ENCODE data around the gene SPATA20. TPM values are rescaled to one million over a fixed set of nuclear protein-coding genes. Genes with fewer than 3 reads are reported as not detected.

Gene SPATA20
- total and polyA plus RNA-seq, 2 of the 8 experiments (the other 6 are each of a cell fraction or from before 2014, with no cell fraction given), result 16.2 to 17.5 TPM

DNA sequence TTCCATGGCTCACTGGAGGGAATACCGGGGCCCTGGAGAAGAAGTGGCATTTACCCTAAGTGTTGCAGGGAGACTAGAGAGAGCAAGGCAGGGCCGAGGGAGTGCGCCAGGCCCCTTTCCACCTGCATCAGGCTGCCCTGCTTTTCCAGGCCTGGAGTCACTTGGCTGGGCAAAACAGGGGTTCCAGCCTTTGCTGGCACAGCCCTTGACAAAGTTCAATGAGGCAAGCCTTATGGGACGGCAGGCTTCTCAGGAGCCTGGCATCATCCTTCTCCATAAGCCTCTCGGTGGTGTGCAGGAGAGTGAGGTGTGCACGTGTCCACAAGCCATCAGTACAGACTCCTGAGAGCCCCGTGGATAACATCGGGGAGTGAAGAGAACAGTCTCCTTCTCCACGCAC, 40.6 kb downstream of the SPATA20 start:
- TF ChIP-seq TAF7 (optimal IDR thresholded peaks at IDR 0.05; ENCODE audit: borderline replicate concordance, low read depth, low read length), result no peak
- TF ChIP-seq ASH2L (IDR thresholded peaks at IDR 0.05; ENCODE audit: low read length), result no peak
- TF ChIP-seq TCF12 (IDR thresholded peaks at IDR 0.05; ENCODE audit: low read depth, low read length), result no peak
- no peak for TF ChIP-seq JUND (IDR thresholded peaks at IDR 0.05; ENCODE audit: low read length)
- TF ChIP-seq TEAD4 (IDR thresholded peaks at IDR 0.05; ENCODE audit: low read depth, low read length), result no peak
- no peak for TF ChIP-seq RXRA (IDR thresholded peaks at IDR 0.05; ENCODE audit: insufficient read depth, low read depth, low read length)
- no peak for TF ChIP-seq FOSL1 (IDR thresholded peaks at IDR 0.05; ENCODE audit: insufficient read depth, low read depth, low read length)
- TF ChIP-seq NRF1 (IDR thresholded peaks at IDR 0.05; ENCODE audit: low read depth, low read length), result no peak
- TF ChIP-seq POLR2AphosphoS5 (IDR thresholded peaks at IDR 0.05; ENCODE audit: low read depth, low read length), result no peak
- TF ChIP-seq, protein P1, sequence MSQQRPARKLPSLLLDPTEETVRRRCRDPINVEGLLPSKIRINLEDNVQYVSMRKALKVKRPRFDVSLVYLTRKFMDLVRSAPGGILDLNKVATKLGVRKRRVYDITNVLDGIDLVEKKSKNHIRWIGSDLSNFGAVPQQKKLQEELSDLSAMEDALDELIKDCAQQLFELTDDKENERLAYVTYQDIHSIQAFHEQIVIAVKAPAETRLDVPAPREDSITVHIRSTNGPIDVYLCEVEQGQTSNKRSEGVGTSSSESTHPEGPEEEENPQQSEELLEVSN (IDR thresholded peaks at IDR 0.05), result no peak
- Histone ChIP-seq H3K14ac (ENCODE audit: insufficient read length) (no peak overlapping the region), H3K9me3 (ENCODE audit: insufficient read depth in 2 of 2, low read depth in 1 of 2, low read length in 1 of 2) (no peaks in the 10 kb centered on the region), H2BK20ac (ENCODE audit: low read length) (no peak overlapping the region), H3K4me1 (replicated peaks in 1 of 4; ENCODE audit: control insufficient read depth in 3 of 4, insufficient read depth in 4 of 4, low read length in 3 of 4) (peaks cover 0 to 13% (median 5%) of the 10 kb centered on the region in 4 experiments; a peak in 6 of 7 replicates), H3K56ac (replicated peaks; ENCODE audit: insufficient read length, low read depth, low read length) (no peak overlapping the region), H3K4me3 (ENCODE audit: extremely low read depth in 1 of 4, insufficient read depth in 2 of 4, low read depth in 3 of 4, low read length in 4 of 4) (no peak overlapping the region), H3K79me1 (ENCODE audit: low read depth, low read length) (no peaks in the 10 kb centered on the region), H3K27me3 (replicated peaks in 1 of 4; ENCODE audit: control insufficient read depth in 3 of 4, extremely low read depth in 1 of 4, insufficient read depth in 3 of 4, low read length in 3 of 4) (no peaks in the 10 kb centered on the region; a peak in 1 of 7 replicates), H4K8ac (ENCODE audit: extremely low read depth, insufficient read depth, low read length) (no peak overlapping the region), H3K23ac (ENCODE audit: insufficient read length) (no peak overlapping the region), H3K23me2 (ENCODE audit: low read depth, low read length) (no peaks in the 10 kb centered on the region), H2BK5ac (ENCODE audit: low read depth, low read length) (no peak overlapping the region), H4K20me1 (replicated peaks in 1 of 2; ENCODE audit: control insufficient read depth in 1 of 2, insufficient read depth in 2 of 2, low read length in 2 of 2) (no peaks in the 10 kb centered on the region), H2AK5ac (ENCODE audit: low read depth, low read length) (no peak overlapping the region), H3K27ac (ENCODE audit: low read depth, low read length) (no peak overlapping the region), H2AFZ (ENCODE audit: low read length) (no peak overlapping the region), H4K5ac (ENCODE audit: insufficient read length, low read depth, low read length) (no peak overlapping the region), H3K4ac (replicated peaks; ENCODE audit: insufficient read length, low read depth, low read length) (no peak overlapping the region), H3K36me3 (ENCODE audit: control insufficient read depth in 2 of 4, insufficient read depth in 4 of 4, low read length in 3 of 4) (no peaks in the 10 kb centered on the region), H3K9ac (replicated peaks in 1 of 4; ENCODE audit: extremely low read depth in 1 of 4, low read depth in 3 of 4, low read length in 3 of 4) (0 out of 7 replicates have a peak overlapping the region, but pooled peaks of 1 of the 4 experiments have one; percentile 9), H2BK120ac (replicated peaks; ENCODE audit: low read depth, low read length) (no peak overlapping the region), H4K91ac (replicated peaks; ENCODE audit: insufficient read length, low read length) (no peak overlapping the region), H3K18ac (ENCODE audit: extremely low read depth, low read length) (no peak overlapping the region), H2BK15ac (ENCODE audit: low read length) (no peak overlapping the region; the same call in 1 of the 2 replicates), H2BK12ac (ENCODE audit: low read depth, low read length) (no peak overlapping the region), H3K4me2 (ENCODE audit: insufficient read depth in 1 of 2, low read depth in 2 of 2, low read length in 2 of 2) (no peak overlapping the region), H3K79me2 (ENCODE audit: control insufficient read depth in 1 of 2, insufficient read depth in 2 of 2, low read length in 2 of 2) (no peaks in the 10 kb centered on the region)
- FAIRE-seq (no peak), DNase-seq (ENCODE audit: low read depth in 1 of 2, low spot score in 2 of 2) (no peak)
- ChIA-PET CTCF (ENCODE audit: partially characterized antibody) (interaction anchor here (0.8 to 10.2 kb wide), 9 partner anchors 9 to 38 kb away, joined by 3 to 95 read pairs (median 4); no protein-coding TSS in a partner anchor), POLR2A (ENCODE audit: partially characterized antibody) (no interaction called here)
- 83% methylated on average over 9 of the region's 9 CpGs; no CpG with 5 or more reads in 1 of the 2 experiments for WGBS, 2 experiments (ENCODE audit: extremely low coverage in 1 of 2, insufficient coverage in 1 of 2, insufficient read length in 1 of 2, insufficient replicate concordance in 2 of 2, low coverage in 1 of 2, low lambda C conversion rate in 2 of 2, missing lambda C conversion rate in 1 of 2)
